GM18511 (cell line): ENCODE data around the gene GOLGA6B.
"Not testable (repeated sequence)": the region's sequence is repeated elsewhere in the genome, so short reads cannot be mapped to it uniquely, and the experiment has no call there.

Experiments used
- ATAC-seq: cut with Tn5 transposase; IDR thresholded peaks from one replicate; pipeline ENCODE4 v1.9.1; 2021; ENCODE audit warnings: mild to moderate bottlenecking, moderate library complexity; ENCODE audit not compliant: unreplicated experiment

The GOLGA6B gene

GRCh38 chr15:72665706-72666105, 11.2 kb downstream of the GOLGA6B start:
- not testable (repeated sequence) for ATAC-seq

GRCh38 chr15:72669803-72670202, 15.3 kb downstream of the GOLGA6B start:
- not testable (repeated sequence) for ATAC-seq

- peak; percentile 86 for ATAC-seq
Observed at GRCh38 chr15:72670656-72671352, 16.3 kb downstream of the GOLGA6B start.

- no peak for ATAC-seq
Observed at GRCh38 chr15:72671525-72671924, 17.0 kb downstream of the GOLGA6B start.

- no peak for ATAC-seq
Observed at GRCh38 chr15:72676838-72677237, 22.3 kb downstream of the GOLGA6B start.

- no peak for ATAC-seq
Observed at GRCh38 chr15:72680931-72681330, 26.4 kb downstream of the GOLGA6B start.

- no peak for ATAC-seq
Observed at GRCh38 chr15:72682772-72683171, 28.3 kb downstream of the GOLGA6B start.

- no peak for ATAC-seq
Observed at GRCh38 chr15:72685301-72685924, 30.9 kb downstream of the GOLGA6B start.

GRCh38 chr15:72685925-72686794, 31.7 kb downstream of the GOLGA6B start, which contains the start of the genes BBS4 and HIGD2B:
TSS of gene BBS4 (plus strand) at chr15:72686207. CDS start at chr15:72686228, 21 bp downstream.
TSS of gene HIGD2B (minus strand) at chr15:72686182. CDS start at chr15:72676374, 9,808 bp downstream.
- ATAC-seq: peak; percentile 97

- no peak for ATAC-seq
Observed at GRCh38 chr15:72688697-72689096, 34.2 kb downstream of the GOLGA6B start.

GRCh38 chr15:72690938-72691337, 36.4 kb downstream of the GOLGA6B start:
- no peak for ATAC-seq

- ATAC-seq: no peak
Observed at GRCh38 chr15:72698938-72699337, 44.4 kb downstream of the GOLGA6B start.

GRCh38 chr15:72700076-72700475, 45.6 kb downstream of the GOLGA6B start:
- ATAC-seq: no peak

GRCh38 chr15:72706266-72706665, 51.8 kb downstream of the GOLGA6B start:
- ATAC-seq: no peak

GRCh38 chr15:72708551-72709303, 54.2 kb downstream of the GOLGA6B start:
- not testable (repeated sequence) for ATAC-seq
